ENCODE results near the gene DTD1. TPM values are rescaled to one million over a fixed set of nuclear protein-coding genes. Genes with fewer than 3 reads are reported as not detected.
A peak's percentile ranks its signal among the peaks of the same experiment; 100 is the strongest.

DTD1 gene
- total RNA-seq, 2 donors from 2014 or later = 20.5 to 22.8 TPM

DNA sequence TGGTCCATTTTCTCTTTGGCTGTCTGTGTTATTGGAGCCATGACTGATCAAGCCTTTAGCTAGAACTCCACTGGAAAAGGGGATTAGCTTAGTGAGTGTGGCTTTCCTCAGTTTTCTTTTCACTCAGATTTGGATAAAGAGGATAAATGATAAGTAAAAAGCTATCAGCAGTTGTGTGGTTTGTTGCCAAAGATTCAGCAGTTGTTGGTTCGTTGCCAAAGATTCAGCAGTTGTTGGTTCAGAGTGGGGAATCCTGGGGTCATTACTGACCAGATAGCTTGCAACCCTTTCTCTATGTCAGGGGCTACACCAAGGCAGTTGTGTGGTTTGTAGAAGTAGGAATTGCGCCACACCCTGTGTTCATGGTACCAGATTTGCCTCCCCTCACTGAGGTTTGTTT lies 118.1 kb downstream of the DTD1 start:
- no peak overlapping the region for H3K27ac Mint-ChIP-seq

GRCh38 chr20:18712131-18712530 lies 124.3 kb downstream of the DTD1 start:
- no peak overlapping the region for H3K27ac Mint-ChIP-seq

More for the DNA sequence above, 118.1 kb downstream of the DTD1 start:
- H3K36me3 Mint-ChIP-seq (ENCODE audit: low read depth) = no peaks in the 10 kb centered on the region
- H3K27me3 Mint-ChIP-seq = no peaks in the 10 kb centered on the region
- no peaks in the 10 kb centered on the region for H3K9me3 ChIP-seq (ENCODE audit: control insufficient read depth, low read length, poor library complexity, severe bottlenecking)
- DNase-seq (no peak), ATAC-seq (no peak)
- H3K4me1 Mint-ChIP-seq = peaks cover 15% of the 10 kb centered on the region
- no peak overlapping the region for H3K4me3 Mint-ChIP-seq

GRCh38 chr20:18712882-18713281 lies 125.0 kb downstream of the DTD1 start:
- Mint-ChIP-seq H3K27ac (no peak overlapping the region), H3K27me3 (no peaks in the 10 kb centered on the region), H3K4me1 (peaks cover 26% of the 10 kb centered on the region), H3K4me3 (no peak overlapping the region), H3K36me3 (ENCODE audit: low read depth) (peaks cover 9% of the 10 kb centered on the region)
- no peaks in the 10 kb centered on the region for H3K9me3 ChIP-seq (ENCODE audit: control insufficient read depth, low read length, poor library complexity, severe bottlenecking)
- ATAC-seq (no peak), DNase-seq (no peak)

More at GRCh38 chr20:18712131-18712530, 124.3 kb downstream of the DTD1 start:
- DNase-seq = no peak
- Mint-ChIP-seq H3K4me1 (peaks cover 26% of the 10 kb centered on the region), H3K4me3 (no peak overlapping the region), H3K27me3 (no peaks in the 10 kb centered on the region), H3K36me3 (ENCODE audit: low read depth) (peaks cover 9% of the 10 kb centered on the region)
- no peak for ATAC-seq
- no peaks in the 10 kb centered on the region for H3K9me3 ChIP-seq (ENCODE audit: control insufficient read depth, low read length, poor library complexity, severe bottlenecking)

GRCh38 chr20:18715564-18715963 lies 127.7 kb downstream of the DTD1 start:
- DNase-seq (no peak), ATAC-seq (no peak)
- H3K4me1 Mint-ChIP-seq = peaks cover 20% of the 10 kb centered on the region
- H3K36me3 Mint-ChIP-seq (ENCODE audit: low read depth) = peaks cover 9% of the 10 kb centered on the region
- no peak overlapping the region for H3K4me3 Mint-ChIP-seq
- H3K9me3 ChIP-seq (ENCODE audit: control insufficient read depth, low read length, poor library complexity, severe bottlenecking) = no peaks in the 10 kb centered on the region
- no peak overlapping the region for H3K27ac Mint-ChIP-seq
- no peaks in the 10 kb centered on the region for H3K27me3 Mint-ChIP-seq

DNA sequence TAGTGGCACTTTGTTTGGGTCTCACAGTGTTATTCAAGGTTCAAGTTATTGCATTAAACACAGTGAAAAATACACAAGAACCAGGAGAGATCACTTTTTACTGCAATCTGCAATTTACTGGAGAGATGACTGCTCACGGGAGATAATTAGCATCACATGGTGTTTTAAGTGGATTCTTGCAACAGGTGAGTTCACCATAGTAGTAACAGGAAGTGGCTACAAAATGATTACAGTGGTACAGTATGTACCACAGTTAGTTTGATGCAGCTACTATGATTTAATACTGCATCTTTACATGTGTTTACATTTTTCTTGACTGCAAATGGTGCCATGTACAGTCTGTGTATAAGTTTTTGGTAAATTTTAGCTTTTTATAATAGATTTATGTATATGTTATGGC lies 129.2 kb downstream of the DTD1 start:
- H3K9me3 ChIP-seq (ENCODE audit: control insufficient read depth, low read length, poor library complexity, severe bottlenecking) = no peaks in the 10 kb centered on the region
- no peaks in the 10 kb centered on the region for H3K27me3 Mint-ChIP-seq
- ATAC-seq (no peak), DNase-seq (no peak)
- no peak overlapping the region for H3K4me3 Mint-ChIP-seq
- H3K27ac Mint-ChIP-seq = no peak overlapping the region
- peaks cover 13% of the 10 kb centered on the region for H3K4me1 Mint-ChIP-seq
- H3K36me3 Mint-ChIP-seq (ENCODE audit: low read depth) = peaks cover 9% of the 10 kb centered on the region

GRCh38 chr20:18718129-18718528 lies 130.3 kb downstream of the DTD1 start:
- Mint-ChIP-seq H3K27me3 (no peaks in the 10 kb centered on the region), H3K4me3 (no peak overlapping the region), H3K27ac (no peak overlapping the region), H3K36me3 (ENCODE audit: low read depth) (peaks cover 5% of the 10 kb centered on the region), H3K4me1 (peaks cover 8% of the 10 kb centered on the region)
- ATAC-seq = no peak
- no peak for DNase-seq
- no peaks in the 10 kb centered on the region for H3K9me3 ChIP-seq (ENCODE audit: control insufficient read depth, low read length, poor library complexity, severe bottlenecking)

DNA sequence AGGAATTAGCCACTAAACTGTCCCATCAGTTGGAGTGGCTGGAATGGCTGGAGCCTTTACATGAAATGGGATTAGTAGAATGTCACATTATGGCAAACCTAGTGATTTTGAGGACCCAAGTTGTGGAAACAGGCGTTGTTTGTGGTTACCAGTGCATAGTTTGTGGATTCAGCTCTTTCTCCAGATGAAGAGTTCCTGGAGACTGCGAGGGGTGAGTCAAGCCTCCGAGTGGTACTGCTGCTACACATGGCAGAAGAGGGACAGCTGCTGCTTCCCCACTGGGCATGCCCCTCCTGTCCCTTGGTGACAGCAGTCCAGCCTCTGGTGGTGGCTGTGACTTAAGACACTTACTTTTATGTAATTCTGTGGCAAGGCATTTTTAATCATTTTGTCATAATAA lies 131.6 kb downstream of the DTD1 start:
- no peaks in the 10 kb centered on the region for H3K9me3 ChIP-seq (ENCODE audit: control insufficient read depth, low read length, poor library complexity, severe bottlenecking)
- Mint-ChIP-seq H3K27me3 (no peaks in the 10 kb centered on the region), H3K4me1 (peaks cover 5% of the 10 kb centered on the region), H3K4me3 (no peak overlapping the region), H3K36me3 (ENCODE audit: low read depth) (no peaks in the 10 kb centered on the region), H3K27ac (no peak overlapping the region)
- ATAC-seq = no peak
- DNase-seq = no peak

GRCh38 chr20:18721551-18722115 lies 133.8 kb downstream of the DTD1 start:
- H3K27ac Mint-ChIP-seq = no peak overlapping the region
- H3K27me3 Mint-ChIP-seq = no peaks in the 10 kb centered on the region
- DNase-seq (no peak), ATAC-seq (no peak)
- H3K9me3 ChIP-seq (ENCODE audit: control insufficient read depth, low read length, poor library complexity, severe bottlenecking) = no peaks in the 10 kb centered on the region
- H3K4me1 Mint-ChIP-seq = peaks cover 13% of the 10 kb centered on the region
- no peaks in the 10 kb centered on the region for H3K36me3 Mint-ChIP-seq (ENCODE audit: low read depth)
- H3K4me3 Mint-ChIP-seq = no peak overlapping the region

DNA sequence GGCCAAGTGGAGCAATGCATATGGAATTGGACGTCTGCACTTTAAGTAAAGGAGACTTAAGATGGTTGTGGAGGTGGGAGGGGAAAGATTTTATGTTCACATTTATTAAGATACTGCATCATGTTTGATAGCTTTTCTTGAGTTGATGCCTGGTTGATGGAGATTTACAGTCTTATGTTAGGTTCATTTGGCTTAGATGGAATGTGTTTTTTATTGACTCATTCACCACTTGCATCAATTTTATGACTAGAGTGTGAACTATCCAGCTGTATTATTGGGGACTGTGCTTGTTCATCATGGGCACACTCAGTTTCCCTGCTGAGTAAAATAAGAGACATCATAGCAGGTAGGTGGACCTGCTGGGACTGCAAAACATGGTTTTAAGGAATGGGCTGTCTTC lies 134.5 kb downstream of the DTD1 start:
- H3K27me3 Mint-ChIP-seq = no peaks in the 10 kb centered on the region
- DNase-seq (no peak), ATAC-seq (no peak)
- H3K4me1 Mint-ChIP-seq = peaks cover 16% of the 10 kb centered on the region
- no peak overlapping the region for H3K27ac Mint-ChIP-seq
- no peaks in the 10 kb centered on the region for H3K9me3 ChIP-seq (ENCODE audit: control insufficient read depth, low read length, poor library complexity, severe bottlenecking)
- H3K4me3 Mint-ChIP-seq = no peak overlapping the region
- H3K36me3 Mint-ChIP-seq (ENCODE audit: low read depth) = no peaks in the 10 kb centered on the region

- Mint-ChIP-seq H3K36me3 (ENCODE audit: low read depth) (no peaks in the 10 kb centered on the region), H3K27me3 (no peaks in the 10 kb centered on the region), H3K4me3 (no peak overlapping the region), H3K27ac (no peak overlapping the region), H3K4me1 (peaks cover 22% of the 10 kb centered on the region)
- ATAC-seq (no peak), DNase-seq (no peak)
- no peaks in the 10 kb centered on the region for H3K9me3 ChIP-seq (ENCODE audit: control insufficient read depth, low read length, poor library complexity, severe bottlenecking)
Measured at GRCh38 chr20:18724077-18724476, 136.2 kb downstream of the DTD1 start.

DNA sequence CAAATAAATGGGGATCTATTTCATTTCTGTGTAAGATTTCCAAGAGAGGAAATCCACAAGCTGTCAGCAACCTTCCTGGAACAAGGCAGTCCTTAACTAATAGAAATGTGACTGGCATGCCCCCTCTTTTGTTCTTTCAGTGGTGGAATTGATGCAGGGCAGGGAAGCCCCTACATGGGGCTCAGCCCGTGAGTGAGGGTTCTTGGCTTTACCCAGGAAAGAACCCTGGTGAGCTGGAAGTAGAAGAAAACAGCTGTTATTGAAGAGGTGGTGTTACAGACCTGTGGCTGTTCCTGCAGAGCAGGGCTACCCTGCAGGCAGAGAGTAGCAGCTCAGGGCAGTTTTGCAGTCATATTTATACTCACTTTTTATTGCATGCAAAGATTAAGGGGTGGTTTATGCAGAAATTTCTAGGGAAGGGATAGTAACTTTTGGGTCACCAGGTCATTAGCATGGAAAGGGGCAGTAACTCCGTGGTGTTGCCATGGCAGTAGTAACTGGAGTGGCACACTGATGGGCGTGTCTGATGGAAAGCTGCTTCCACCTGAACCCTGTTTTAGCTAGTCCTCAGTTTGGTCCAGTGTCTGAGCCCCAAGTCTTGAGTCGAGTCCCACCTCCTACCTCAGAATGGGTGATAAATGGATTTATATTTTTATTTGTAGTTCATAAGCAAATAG lies 137.1 kb downstream of the DTD1 start:
- H3K36me3 Mint-ChIP-seq (ENCODE audit: low read depth) = no peaks in the 10 kb centered on the region
- ATAC-seq (no peak), DNase-seq (no peak)
- peak overlapping the region; percentile 16 for H3K27ac Mint-ChIP-seq
- H3K27me3 Mint-ChIP-seq = no peaks in the 10 kb centered on the region
- peaks cover 25% of the 10 kb centered on the region for H3K4me1 Mint-ChIP-seq
- no peak overlapping the region for H3K4me3 Mint-ChIP-seq
- no peaks in the 10 kb centered on the region for H3K9me3 ChIP-seq (ENCODE audit: control insufficient read depth, low read length, poor library complexity, severe bottlenecking)

- peaks cover 32% of the 10 kb centered on the region for H3K4me1 Mint-ChIP-seq
- no peak for DNase-seq
- no peak overlapping the region for H3K4me3 Mint-ChIP-seq
- no peak for ATAC-seq
- no peak overlapping the region for H3K27ac Mint-ChIP-seq
- H3K9me3 ChIP-seq (ENCODE audit: control insufficient read depth, low read length, poor library complexity, severe bottlenecking) = no peaks in the 10 kb centered on the region
- H3K27me3 Mint-ChIP-seq = no peaks in the 10 kb centered on the region
- H3K36me3 Mint-ChIP-seq (ENCODE audit: low read depth) = no peaks in the 10 kb centered on the region
Measured at GRCh38 chr20:18727032-18727508, 139.2 kb downstream of the DTD1 start.

DNA sequence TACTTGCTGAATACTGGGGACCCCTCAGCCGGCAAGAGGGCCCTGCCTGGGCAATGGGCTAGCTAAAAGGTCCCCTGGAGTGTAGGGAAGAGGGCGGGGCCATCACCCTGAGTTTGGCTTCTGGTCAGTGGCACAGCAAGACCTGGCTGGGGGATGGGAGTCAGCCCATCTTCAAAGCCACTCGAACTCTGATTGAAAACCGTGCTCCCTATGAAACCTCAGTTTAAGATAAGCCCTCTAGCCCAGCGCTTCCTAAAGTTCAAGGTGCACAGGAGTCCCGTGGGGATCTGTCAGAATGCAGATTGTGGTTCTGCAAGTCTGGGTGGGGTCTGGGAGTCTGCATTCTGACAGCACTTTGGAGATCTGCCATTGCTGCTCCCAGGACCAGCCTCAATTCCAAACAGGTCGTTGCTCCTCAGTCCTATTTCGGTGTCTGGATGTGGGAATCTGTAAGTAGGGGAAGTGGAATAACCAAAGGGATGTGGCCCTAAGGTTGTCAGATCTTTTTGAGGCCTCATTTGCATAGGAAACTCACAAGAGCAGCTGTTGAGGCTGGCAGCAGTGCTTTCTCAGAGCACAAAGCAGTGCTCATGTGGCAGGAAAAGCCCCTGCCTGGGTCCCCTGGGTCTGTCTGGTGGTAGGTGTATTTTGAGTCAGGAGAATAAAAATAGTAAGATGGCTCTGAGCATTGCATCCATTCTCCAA lies 140.5 kb downstream of the DTD1 start:
- peak; percentile 55 for ATAC-seq
- Mint-ChIP-seq H3K27me3 (no peaks in the 10 kb centered on the region), H3K27ac (peak overlapping the region; percentile 3)

More for the DNA sequence above, 140.5 kb downstream of the DTD1 start:
- no peak overlapping the region for H3K4me3 Mint-ChIP-seq
- no peaks in the 10 kb centered on the region for H3K9me3 ChIP-seq (ENCODE audit: control insufficient read depth, low read length, poor library complexity, severe bottlenecking)
- peaks cover 2% of the 10 kb centered on the region for H3K36me3 Mint-ChIP-seq (ENCODE audit: low read depth)
- DNase-seq = no peak
- H3K4me1 Mint-ChIP-seq = peaks cover 32% of the 10 kb centered on the region

All from T-helper 17 cell (primary cell).